SK-N-DZ (cell line): ENCODE data around the gene BCL2L11.
A peak's percentile ranks its signal among the peaks of the same experiment; 100 is the strongest.

Experiments
- DNase-seq: peaks from one replicate; pipeline ENCODE4 v3.0.0-alpha.2; 2015; ENCODE audit warnings: low spot score

BCL2L11 gene

GRCh38 chr2:111191877-111192276 is 71.2 kb downstream of the BCL2L11 start:
- DNase-seq, result no peak

- DNase-seq, result no peak
Measured at GRCh38 chr2:111192776-111193368, 72.2 kb downstream of the BCL2L11 start.

GRCh38 chr2:111194835-111195621 is 74.3 kb downstream of the BCL2L11 start:
- no peak for DNase-seq

- no peak for DNase-seq
Measured at GRCh38 chr2:111196435-111196834, 75.7 kb downstream of the BCL2L11 start.

GRCh38 chr2:111198701-111199100 is 78.0 kb downstream of the BCL2L11 start:
- no peak for DNase-seq

GRCh38 chr2:111199840-111200239 is 79.1 kb downstream of the BCL2L11 start:
- DNase-seq, result peak; percentile 11

- peak; percentile 68 for DNase-seq
Measured at GRCh38 chr2:111200333-111200881, 79.7 kb downstream of the BCL2L11 start.

GRCh38 chr2:111201214-111201613 is 80.5 kb downstream of the BCL2L11 start:
- DNase-seq, result no peak

- DNase-seq, result no peak
Measured at GRCh38 chr2:111202266-111203040, 81.7 kb downstream of the BCL2L11 start.

- no peak for DNase-seq
Measured at GRCh38 chr2:111204706-111205105, 84.0 kb downstream of the BCL2L11 start.

- no peak for DNase-seq
Measured at GRCh38 chr2:111205774-111206173, 85.1 kb downstream of the BCL2L11 start.

GRCh38 chr2:111207851-111208250 is 87.1 kb downstream of the BCL2L11 start:
- DNase-seq, result no peak

- DNase-seq, result no peak
Measured at GRCh38 chr2:111208639-111209038, 87.9 kb downstream of the BCL2L11 start.

GRCh38 chr2:111209045-111209514 is 88.4 kb downstream of the BCL2L11 start:
- no peak for DNase-seq

GRCh38 chr2:111210036-111210435 is 89.3 kb downstream of the BCL2L11 start:
- DNase-seq, result no peak

GRCh38 chr2:111213877-111214276 is 93.2 kb downstream of the BCL2L11 start:
- DNase-seq, result no peak

- no peak for DNase-seq
Measured at GRCh38 chr2:111216811-111217652, 96.3 kb downstream of the BCL2L11 start.
